Panc1 (cell line): ENCODE measurements around the gene MACROD2. TPM values are rescaled to one million over a fixed set of nuclear protein-coding genes. Genes with fewer than 3 reads are reported as not detected.

Experiments used
- ATAC-seq: fragments of 200-7000 bp; cut with Tn5 transposase; 2 replicates; pipeline ENCODE4 v1.9.1; 2020; ENCODE audit warnings: mild to moderate bottlenecking, moderate library complexity
- BruUV-seq: library from RNA; stranded (reverse); fragments of 400-500 nt; replicated peaks from 2 replicates; lab custom pipeline; 2021; lab: Mats Ljungman, UMichigan
- CTCF ChIA-PET: fragments of 300-600 bp; sonication (Branson Sonifier 250); formaldehyde crosslinking; loops from one replicate; lab custom pipeline; 2022; ENCODE audit warnings: antibody characterized with exemption; lab: Charles Lee
- POLR2A ChIA-PET: fragments of 300-600 bp; sonication (Branson Sonifier 250); formaldehyde crosslinking; loops from one replicate; lab custom pipeline; 2022; ENCODE audit warnings: antibody characterized with exemption; lab: Charles Lee
- DNase-seq: peaks from one replicate; pipeline ENCODE4 v3.0.0-alpha.2; 2010; ENCODE audit warnings: low read depth, low spot score
- H3K27ac ChIP-seq: 2 replicates; pipeline ENCODE4 v1.5.1; 2011; ENCODE audit warnings: mild to moderate bottlenecking, low read length, inconsistent platforms
- H3K27me3 ChIP-seq: fragments of 200-500 bp; sonication (Bioruptor generic); 2 replicates; pipeline ENCODE4 v1.6.0; 2014; ENCODE audit warnings: low read length, inconsistent platforms; ENCODE audit not compliant: control insufficient read depth, insufficient read depth
- H3K36me3 ChIP-seq: fragments of 200-500 bp; sonication (Bioruptor generic); 2 replicates; pipeline ENCODE4 v1.5.1; 2014; ENCODE audit warnings: inconsistent platforms, mild to moderate bottlenecking, low read length, moderate library complexity; ENCODE audit not compliant: control insufficient read depth, insufficient read depth
- H3K4me1 ChIP-seq: 2 replicates; pipeline ENCODE4 v1.5.1; 2011; ENCODE audit warnings: inconsistent platforms, mild to moderate bottlenecking, low read length, moderate library complexity; ENCODE audit not compliant: control insufficient read depth, insufficient read depth
- H3K4me3 ChIP-seq, 2 experiments: 2 replicates each; pipeline ENCODE4 v1.5.1; 2011 to 2012; ENCODE audit warnings: low read depth in 2 of 2, low read length in 2 of 2, mild to moderate bottlenecking in 2 of 2, inconsistent platforms in 1 of 2, moderate library complexity in 1 of 2
- H3K9me3 ChIP-seq: fragments of 200-500 bp; sonication (Bioruptor generic); 2 replicates; pipeline ENCODE4 v1.5.1; 2014; ENCODE audit warnings: low read depth, mild to moderate bottlenecking, inconsistent platforms, low read length, moderate library complexity; ENCODE audit not compliant: control insufficient read depth, insufficient read depth
- POLR2AphosphoS5 ChIP-seq: IDR thresholded peaks from 2 replicates; pipeline ENCODE4 v1.6.1; 2012; ENCODE audit warnings: mild to moderate bottlenecking, low read depth, low read length, moderate library complexity
- SIN3A ChIP-seq: IDR thresholded peaks from 2 replicates; pipeline ENCODE4 v1.6.1; 2012; ENCODE audit warnings: low read depth, mild to moderate bottlenecking, low read length, moderate library complexity, borderline replicate concordance; ENCODE audit not compliant: insufficient read depth
- TCF7L2 ChIP-seq: IDR thresholded peaks from 2 replicates; pipeline ENCODE4 v1.6.1; 2011; ENCODE audit warnings: mild to moderate bottlenecking, low read depth, low read length, inconsistent platforms
- in situ Hi-C: cut with HindIII; loops from 2 replicates; pipeline ENCODE4 v1.10.0; 2016; ENCODE audit warnings: low sequenced_read_pairs, low pct_unique_long_range_greater_than_20kb
- intact Hi-C: fragments of 100-400 bp; cut with micrococcal nuclease; formaldehyde crosslinking; loops from one replicate; pipeline ENCODE4 v1.10.0; 2022; ENCODE audit not compliant: unreplicated experiment
- total RNA-seq: library from RNA; stranded (reverse); gene quantifications from one replicate; pipeline ENCODE4 v1.2.1, GENCODE V29; 2021; ENCODE audit not compliant: unreplicated experiment
- TF ChIP-seq, protein P1 (sequence below), 2 experiments: IDR thresholded peaks; 2 replicates each; pipeline ENCODE4 v1.6.1; 2011 to 2012; ENCODE audit warnings: low read depth in 2 of 2, control low read depth in 1 of 2, low read length in 1 of 2, mild to moderate bottlenecking in 1 of 2, moderate library complexity in 1 of 2; ENCODE audit not compliant: insufficient read depth in 1 of 2
- TF ChIP-seq, protein P2 (sequence below): fragments of 450-650 bp; IDR thresholded peaks from 2 replicates; pipeline ENCODE4 v1.5.1; 2017; ENCODE audit warnings: mild to moderate bottlenecking

Gene MACROD2
- total RNA-seq, 1 experiment from 2014 or later, result 1.2 TPM

GRCh38 chr20:14599613-14600012 is 604.3 kb downstream of the MACROD2 start:
- CTCF ChIA-PET, result no interaction called here
- Histone ChIP-seq H3K36me3 (no peaks in the 10 kb centered on the region), H3K27me3 (no peaks in the 10 kb centered on the region), H3K4me1 (no peaks in the 10 kb centered on the region), H3K27ac (no peak overlapping the region), H3K9me3 (no peaks in the 10 kb centered on the region), H3K4me3 (no peak overlapping the region)
- no peak for ATAC-seq
- no peak for DNase-seq
- no TSS peak for BruUV-seq
- intact Hi-C loops (no loop called here), in situ Hi-C loops (no loop called here)
- POLR2A ChIA-PET, result no interaction called here
- TF ChIP-seq, protein P1, sequence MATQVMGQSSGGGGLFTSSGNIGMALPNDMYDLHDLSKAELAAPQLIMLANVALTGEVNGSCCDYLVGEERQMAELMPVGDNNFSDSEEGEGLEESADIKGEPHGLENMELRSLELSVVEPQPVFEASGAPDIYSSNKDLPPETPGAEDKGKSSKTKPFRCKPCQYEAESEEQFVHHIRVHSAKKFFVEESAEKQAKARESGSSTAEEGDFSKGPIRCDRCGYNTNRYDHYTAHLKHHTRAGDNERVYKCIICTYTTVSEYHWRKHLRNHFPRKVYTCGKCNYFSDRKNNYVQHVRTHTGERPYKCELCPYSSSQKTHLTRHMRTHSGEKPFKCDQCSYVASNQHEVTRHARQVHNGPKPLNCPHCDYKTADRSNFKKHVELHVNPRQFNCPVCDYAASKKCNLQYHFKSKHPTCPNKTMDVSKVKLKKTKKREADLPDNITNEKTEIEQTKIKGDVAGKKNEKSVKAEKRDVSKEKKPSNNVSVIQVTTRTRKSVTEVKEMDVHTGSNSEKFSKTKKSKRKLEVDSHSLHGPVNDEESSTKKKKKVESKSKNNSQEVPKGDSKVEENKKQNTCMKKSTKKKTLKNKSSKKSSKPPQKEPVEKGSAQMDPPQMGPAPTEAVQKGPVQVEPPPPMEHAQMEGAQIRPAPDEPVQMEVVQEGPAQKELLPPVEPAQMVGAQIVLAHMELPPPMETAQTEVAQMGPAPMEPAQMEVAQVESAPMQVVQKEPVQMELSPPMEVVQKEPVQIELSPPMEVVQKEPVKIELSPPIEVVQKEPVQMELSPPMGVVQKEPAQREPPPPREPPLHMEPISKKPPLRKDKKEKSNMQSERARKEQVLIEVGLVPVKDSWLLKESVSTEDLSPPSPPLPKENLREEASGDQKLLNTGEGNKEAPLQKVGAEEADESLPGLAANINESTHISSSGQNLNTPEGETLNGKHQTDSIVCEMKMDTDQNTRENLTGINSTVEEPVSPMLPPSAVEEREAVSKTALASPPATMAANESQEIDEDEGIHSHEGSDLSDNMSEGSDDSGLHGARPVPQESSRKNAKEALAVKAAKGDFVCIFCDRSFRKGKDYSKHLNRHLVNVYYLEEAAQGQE (IDR thresholded peaks at IDR 0.05; ENCODE audit: insufficient read depth in 1 of 2, low read depth in 2 of 2, low read length in 1 of 2), result no peak
- no peak for TF ChIP-seq SIN3A
- TF ChIP-seq, protein P2, sequence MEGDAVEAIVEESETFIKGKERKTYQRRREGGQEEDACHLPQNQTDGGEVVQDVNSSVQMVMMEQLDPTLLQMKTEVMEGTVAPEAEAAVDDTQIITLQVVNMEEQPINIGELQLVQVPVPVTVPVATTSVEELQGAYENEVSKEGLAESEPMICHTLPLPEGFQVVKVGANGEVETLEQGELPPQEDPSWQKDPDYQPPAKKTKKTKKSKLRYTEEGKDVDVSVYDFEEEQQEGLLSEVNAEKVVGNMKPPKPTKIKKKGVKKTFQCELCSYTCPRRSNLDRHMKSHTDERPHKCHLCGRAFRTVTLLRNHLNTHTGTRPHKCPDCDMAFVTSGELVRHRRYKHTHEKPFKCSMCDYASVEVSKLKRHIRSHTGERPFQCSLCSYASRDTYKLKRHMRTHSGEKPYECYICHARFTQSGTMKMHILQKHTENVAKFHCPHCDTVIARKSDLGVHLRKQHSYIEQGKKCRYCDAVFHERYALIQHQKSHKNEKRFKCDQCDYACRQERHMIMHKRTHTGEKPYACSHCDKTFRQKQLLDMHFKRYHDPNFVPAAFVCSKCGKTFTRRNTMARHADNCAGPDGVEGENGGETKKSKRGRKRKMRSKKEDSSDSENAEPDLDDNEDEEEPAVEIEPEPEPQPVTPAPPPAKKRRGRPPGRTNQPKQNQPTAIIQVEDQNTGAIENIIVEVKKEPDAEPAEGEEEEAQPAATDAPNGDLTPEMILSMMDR, result no peak
- no peak for TF ChIP-seq POLR2AphosphoS5
- no peak for TF ChIP-seq TCF7L2

GRCh38 chr20:14600527-14600926 is 605.2 kb downstream of the MACROD2 start:
- Histone ChIP-seq H3K4me3 (no peak overlapping the region), H3K4me1 (no peaks in the 10 kb centered on the region), H3K27ac (no peak overlapping the region), H3K9me3 (no peaks in the 10 kb centered on the region), H3K27me3 (no peaks in the 10 kb centered on the region), H3K36me3 (no peaks in the 10 kb centered on the region)
- ChIA-PET POLR2A (no interaction called here), CTCF (no interaction called here)
- in situ Hi-C loops, result no loop called here
- no peak for ATAC-seq
- BruUV-seq, result no TSS peak
- intact Hi-C loops, result no loop called here
- no peak for DNase-seq
- TF ChIP-seq, protein P2, result no peak
- no peak for TF ChIP-seq TCF7L2

DNA sequence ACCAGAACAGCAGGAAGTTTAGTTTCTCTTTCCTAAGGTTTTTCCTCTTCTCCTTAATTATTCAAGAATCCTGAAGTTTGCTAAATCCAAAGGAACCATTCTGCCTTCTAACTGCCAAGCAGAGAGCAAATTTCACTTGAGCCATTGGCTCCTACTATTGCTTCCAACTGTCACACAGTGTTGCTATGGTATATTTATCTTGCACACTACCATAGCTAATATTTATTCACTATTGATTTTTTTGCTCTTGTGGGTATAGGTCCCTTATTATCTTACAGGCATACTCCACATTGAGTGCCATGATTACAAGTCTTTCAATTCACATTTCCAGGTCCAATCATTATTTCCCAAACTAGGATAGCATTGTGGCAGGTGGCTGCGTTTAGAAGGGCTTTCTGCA is 608.8 kb downstream of the MACROD2 start:
- intact Hi-C loops, result no loop called here
- no peak for ATAC-seq
- no TSS peak for BruUV-seq

More for the DNA sequence above, 608.8 kb downstream of the MACROD2 start:
- POLR2A ChIA-PET, result no interaction called here
- Histone ChIP-seq H3K4me1 (no peaks in the 10 kb centered on the region), H3K36me3 (no peaks in the 10 kb centered on the region), H3K9me3 (no peaks in the 10 kb centered on the region), H3K27me3 (no peaks in the 10 kb centered on the region), H3K4me3 (no peak overlapping the region), H3K27ac (no peak overlapping the region)
- no peak for TF ChIP-seq POLR2AphosphoS5
- in situ Hi-C loops, result no loop called here
- no peak for DNase-seq
- CTCF ChIA-PET, result no interaction called here
